Effector memory CD4-positive, alpha-beta T cell (primary cell): ENCODE data around the gene CLEC2D.
"Not testable (repeated sequence)": the region's sequence is repeated elsewhere in the genome, so short reads cannot be mapped to it uniquely, and the experiment has no call there.

Source experiments
- DNase-seq, 3 donors: peaks; one replicate each; pipeline ENCODE4 v3.0.0-alpha.2; 2020
- H3K27ac ChIP-seq: 2 replicates; pipeline ENCODE4 v1.7.0; 2013; ENCODE audit warnings: mild to moderate bottlenecking, low read length, moderate library complexity; ENCODE audit not compliant: insufficient read depth, poor library complexity, severe bottlenecking
- H3K27me3 ChIP-seq: replicated peaks from 2 replicates; pipeline ENCODE4 v1.7.0; 2013; ENCODE audit warnings: mild to moderate bottlenecking, low read length; ENCODE audit not compliant: insufficient read depth, control insufficient read depth, poor library complexity, severe bottlenecking
- H3K36me3 ChIP-seq: 2 replicates; pipeline ENCODE4 v1.7.0; 2013; ENCODE audit warnings: mild to moderate bottlenecking, low read length, moderate library complexity; ENCODE audit not compliant: control insufficient read depth, insufficient read depth
- H3K4me1 ChIP-seq: 2 replicates; pipeline ENCODE4 v1.7.0; 2013; ENCODE audit warnings: low read length, mild to moderate bottlenecking; ENCODE audit not compliant: control insufficient read depth, insufficient read depth, poor library complexity, severe bottlenecking
- H3K4me3 ChIP-seq: 2 replicates; pipeline ENCODE4 v1.7.0; 2013; ENCODE audit warnings: low read length, low read depth, mild to moderate bottlenecking; ENCODE audit not compliant: insufficient read depth, poor library complexity, severe bottlenecking
- H3K9me3 ChIP-seq: 2 replicates; pipeline ENCODE4 v1.7.0; 2013; ENCODE audit warnings: mild to moderate bottlenecking, low read length, moderate library complexity; ENCODE audit not compliant: control insufficient read depth

The CLEC2D gene

DNA sequence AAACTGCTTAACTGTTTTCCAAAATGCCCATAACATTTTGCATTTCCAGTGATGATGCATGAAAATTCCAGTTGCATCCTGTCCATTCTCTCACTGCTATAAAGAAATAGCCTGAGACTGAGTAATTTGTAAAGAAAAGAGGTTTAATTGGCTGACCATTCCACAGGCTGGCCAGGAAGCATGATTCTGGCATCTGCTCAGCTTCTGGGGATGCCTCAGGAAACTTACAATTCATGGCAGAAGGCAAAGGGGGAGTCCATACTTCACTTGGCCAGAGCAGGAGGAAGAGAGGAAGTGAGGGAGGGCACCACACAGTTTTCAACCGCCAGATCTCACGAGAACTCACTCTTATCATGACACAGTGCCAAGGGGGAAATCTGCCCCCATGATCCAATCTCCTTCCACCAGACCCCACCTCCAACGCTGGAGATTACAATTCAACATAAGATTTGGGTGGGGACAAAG lies 18.2 kb upstream of the CLEC2D start:
- no peaks in the 10 kb centered on the region for H3K9me3 ChIP-seq
- H3K36me3 ChIP-seq: peaks cover 18% of the 10 kb centered on the region
- peak overlapping the region; percentile 1 for H3K4me3 ChIP-seq
- DNase-seq: no peak
- H3K27me3 ChIP-seq: no peaks in the 10 kb centered on the region
- H3K4me1 ChIP-seq: peaks cover 30% of the 10 kb centered on the region
- peak overlapping the region; percentile 90 for H3K27ac ChIP-seq

DNA sequence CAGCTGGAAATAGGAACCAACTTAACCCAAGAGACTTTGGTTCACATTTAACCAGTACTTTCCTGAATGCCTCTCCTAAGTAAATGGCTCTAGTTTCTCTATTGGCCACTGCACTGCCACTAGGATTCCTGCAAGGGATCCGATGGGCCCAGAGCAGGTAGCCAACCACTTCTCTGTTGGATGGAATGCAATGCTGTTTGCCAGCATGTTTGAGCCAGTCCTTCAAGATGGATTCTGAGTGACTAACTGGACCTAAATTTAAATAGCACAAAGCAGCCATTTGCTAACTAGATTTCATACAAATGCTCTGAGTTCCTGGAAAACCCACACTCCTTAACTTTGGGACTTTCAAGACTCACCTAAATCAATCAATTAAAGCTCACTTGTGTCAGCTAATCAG lies 9.5 kb upstream of the CLEC2D start:
- Histone ChIP-seq H3K4me1 (peaks cover 60% of the 10 kb centered on the region), H3K27me3 (no peaks in the 10 kb centered on the region), H3K36me3 (peaks cover 67% of the 10 kb centered on the region), H3K9me3 (no peaks in the 10 kb centered on the region), H3K27ac (no peak overlapping the region), H3K4me3 (no peak overlapping the region)
- DNase-seq: no peak

DNA sequence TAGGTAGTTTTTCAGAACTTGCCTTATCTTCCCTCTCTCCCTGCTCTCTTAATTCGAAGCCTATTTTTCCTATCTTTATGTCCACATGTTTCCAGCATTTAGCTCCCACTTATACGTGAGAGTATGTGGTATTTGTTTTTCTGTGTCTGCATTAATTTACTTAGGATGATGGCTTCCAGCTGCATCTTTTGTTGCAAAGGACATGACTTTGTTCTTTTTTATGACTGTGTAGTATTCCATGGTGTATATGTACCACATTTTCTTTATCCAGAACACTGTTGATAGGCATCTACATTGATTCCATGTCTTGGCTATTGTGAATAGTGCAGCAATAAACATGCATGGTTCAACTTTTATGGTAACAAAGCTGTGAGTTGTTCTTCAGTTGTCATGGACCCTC lies 7.8 kb upstream of the CLEC2D start:
- H3K4me3 ChIP-seq: no peak overlapping the region
- no peak for DNase-seq
- peak overlapping the region; percentile 18 for H3K27ac ChIP-seq
- peaks cover 55% of the 10 kb centered on the region for H3K36me3 ChIP-seq
- H3K4me1 ChIP-seq: peaks cover 48% of the 10 kb centered on the region
- H3K27me3 ChIP-seq: no peaks in the 10 kb centered on the region
- H3K9me3 ChIP-seq: no peaks in the 10 kb centered on the region

DNA sequence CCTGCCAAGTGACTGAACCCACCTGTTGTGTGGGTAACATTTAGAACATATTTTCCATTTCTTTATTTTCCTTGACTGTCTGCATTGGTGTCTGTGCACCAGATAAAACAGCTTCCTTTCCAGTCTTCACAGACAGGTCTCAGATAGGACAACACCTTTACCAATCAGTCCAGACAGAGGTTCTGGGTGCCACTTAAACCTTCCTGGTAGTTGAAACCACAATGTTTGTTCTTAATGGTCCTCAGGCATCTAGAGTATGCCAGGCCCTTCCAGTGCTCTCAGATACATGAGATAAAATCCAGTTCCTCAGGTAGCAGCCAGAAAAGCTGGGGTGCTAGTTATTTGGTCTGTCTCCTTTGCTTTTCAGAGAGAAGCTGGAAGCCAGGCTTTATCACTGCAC lies 7.0 kb upstream of the CLEC2D start:
- peak overlapping the region; percentile 18 for H3K27ac ChIP-seq
- H3K9me3 ChIP-seq: no peaks in the 10 kb centered on the region
- H3K36me3 ChIP-seq: peaks cover 49% of the 10 kb centered on the region
- peaks cover 45% of the 10 kb centered on the region for H3K4me1 ChIP-seq
- H3K4me3 ChIP-seq: no peak overlapping the region
- no peak for DNase-seq
- no peaks in the 10 kb centered on the region for H3K27me3 ChIP-seq

DNA sequence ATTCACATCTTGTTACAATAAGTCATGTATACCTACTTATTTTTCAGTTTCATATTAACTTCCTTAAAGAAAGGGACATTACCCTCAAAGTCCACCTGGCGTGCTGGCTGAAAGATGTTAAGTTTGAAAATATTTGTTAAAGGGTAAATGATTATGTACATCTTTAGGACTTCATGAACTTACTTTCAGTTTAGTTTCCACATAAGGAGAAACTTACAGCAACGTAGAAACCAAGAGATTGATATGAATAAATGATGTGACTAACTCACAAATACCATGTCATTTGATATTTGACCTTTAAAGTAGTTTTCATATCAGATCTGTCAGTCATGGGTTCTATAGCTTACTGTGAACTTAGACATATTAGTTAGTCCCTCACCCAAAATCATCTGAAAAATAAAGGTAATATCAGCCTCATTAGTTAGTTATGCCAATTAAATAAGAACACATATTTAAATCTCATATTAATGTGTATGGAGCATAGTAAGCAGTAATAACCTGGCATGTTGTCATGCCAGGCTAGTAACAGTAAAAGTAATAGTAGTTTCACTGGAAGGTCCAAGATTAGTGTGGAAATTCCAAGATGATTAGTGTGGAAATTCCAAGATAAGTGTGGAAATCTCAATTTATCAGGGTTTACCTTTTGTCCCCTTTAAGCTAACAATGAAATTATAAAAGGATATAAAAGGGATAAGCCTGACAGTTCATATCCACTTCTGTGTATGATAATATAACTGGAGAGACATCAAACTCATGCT lies 1.9 kb upstream of the CLEC2D start:
- no peak for DNase-seq
- H3K27ac ChIP-seq: peak overlapping the region; percentile 80
- H3K36me3 ChIP-seq: peaks cover 14% of the 10 kb centered on the region
- peak overlapping the region; percentile 9 for H3K4me3 ChIP-seq
- peaks cover 35% of the 10 kb centered on the region for H3K4me1 ChIP-seq
- H3K9me3 ChIP-seq: no peaks in the 10 kb centered on the region
- H3K27me3 ChIP-seq: no peaks in the 10 kb centered on the region

DNA sequence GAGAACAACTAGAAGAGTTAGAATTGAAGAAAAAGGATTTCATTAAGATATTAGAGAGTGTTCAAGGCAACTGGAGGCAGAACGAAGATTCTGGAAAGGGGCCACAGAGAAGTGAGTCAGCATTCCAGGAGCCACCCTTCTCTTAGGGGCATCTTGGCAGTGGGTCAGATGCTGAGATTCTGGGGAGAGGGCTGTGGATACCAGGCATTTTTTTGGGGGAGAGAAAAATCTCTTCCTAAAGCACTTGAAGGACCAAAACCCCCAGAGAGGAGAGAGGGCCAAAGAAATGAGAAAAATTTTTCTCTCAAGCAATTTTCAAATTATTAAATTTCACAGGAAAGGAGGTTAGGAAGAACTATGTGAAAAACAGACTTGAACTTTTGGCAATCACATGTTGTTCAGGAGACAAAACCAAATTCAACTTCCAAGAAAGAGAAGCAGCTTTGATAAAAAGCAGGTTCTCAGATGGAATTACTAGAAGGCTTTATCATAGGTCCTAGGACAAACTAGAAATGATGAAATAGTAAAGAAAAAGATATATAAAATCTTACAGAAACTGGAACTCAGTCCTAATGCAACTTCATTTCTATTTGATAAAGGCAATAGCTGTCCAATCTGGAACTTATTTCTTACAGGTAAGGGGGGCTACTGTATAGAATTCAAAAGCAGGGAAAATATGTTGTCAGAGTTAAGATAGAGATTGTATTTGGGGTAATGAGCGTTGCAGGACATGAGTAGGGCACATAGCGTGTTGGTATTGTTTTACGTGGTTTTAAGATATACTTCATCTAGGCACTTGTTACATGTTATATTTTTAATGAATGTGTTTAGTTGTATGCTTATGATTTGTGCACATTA lies 1.1 kb upstream of the CLEC2D start:
- H3K4me1 ChIP-seq: peaks cover 31% of the 10 kb centered on the region
- H3K36me3 ChIP-seq: peaks cover 13% of the 10 kb centered on the region
- H3K27ac ChIP-seq: peak overlapping the region; percentile 80
- H3K27me3 ChIP-seq: no peaks in the 10 kb centered on the region
- H3K4me3 ChIP-seq: peak overlapping the region; percentile 41
- H3K9me3 ChIP-seq: no peaks in the 10 kb centered on the region
- DNase-seq: no peak

DNA sequence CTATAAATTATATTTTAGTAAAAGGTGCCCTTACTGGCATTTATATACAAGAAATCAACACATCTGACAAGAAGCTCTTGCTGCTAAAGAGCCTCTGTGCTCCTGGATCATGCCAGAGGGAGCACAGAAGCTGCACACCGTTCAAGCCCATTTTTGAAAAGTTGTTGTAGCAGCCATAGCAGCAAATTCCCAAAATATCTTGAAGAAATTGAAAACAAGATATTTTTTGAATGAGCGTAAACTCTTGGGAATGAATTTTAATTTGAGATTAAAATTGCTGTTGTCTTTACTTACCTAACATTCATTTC lies 540 bp upstream of the CLEC2D start:
- peaks cover 9% of the 10 kb centered on the region for H3K36me3 ChIP-seq
- peak overlapping the region; percentile 41 for H3K4me3 ChIP-seq
- no peaks in the 10 kb centered on the region for H3K9me3 ChIP-seq
- no peak for DNase-seq
- peak overlapping the region; percentile 80 for H3K27ac ChIP-seq
- peaks cover 31% of the 10 kb centered on the region for H3K4me1 ChIP-seq
- no peaks in the 10 kb centered on the region for H3K27me3 ChIP-seq

DNA sequence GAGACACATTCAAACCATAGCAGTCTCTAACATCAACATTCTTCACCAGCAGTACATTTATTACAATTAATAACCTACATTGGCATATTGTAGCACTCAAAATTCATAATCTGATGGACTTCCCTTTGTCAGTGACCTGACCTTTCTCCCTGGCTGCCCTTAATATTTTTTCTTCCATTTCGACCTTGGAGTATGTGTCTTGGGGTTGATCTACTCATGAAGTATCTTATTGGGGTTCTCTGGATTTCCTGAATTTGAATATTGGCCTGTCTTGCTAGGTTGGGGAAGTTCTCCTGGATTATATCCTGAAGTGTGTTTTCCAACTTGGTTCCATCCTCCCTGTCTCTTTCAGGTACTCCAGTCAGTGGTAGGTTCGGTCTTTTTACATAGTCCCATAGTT lies 2.8 kb downstream of the CLEC2D start:
- peak overlapping the region; percentile 60 for H3K4me3 ChIP-seq
- not testable (repeated sequence) for H3K27me3 ChIP-seq, DNase-seq, H3K9me3 ChIP-seq, H3K36me3 ChIP-seq
- H3K4me1 ChIP-seq: peaks cover 30% of the 10 kb centered on the region
- H3K27ac ChIP-seq: peak overlapping the region; percentile 80

DNA sequence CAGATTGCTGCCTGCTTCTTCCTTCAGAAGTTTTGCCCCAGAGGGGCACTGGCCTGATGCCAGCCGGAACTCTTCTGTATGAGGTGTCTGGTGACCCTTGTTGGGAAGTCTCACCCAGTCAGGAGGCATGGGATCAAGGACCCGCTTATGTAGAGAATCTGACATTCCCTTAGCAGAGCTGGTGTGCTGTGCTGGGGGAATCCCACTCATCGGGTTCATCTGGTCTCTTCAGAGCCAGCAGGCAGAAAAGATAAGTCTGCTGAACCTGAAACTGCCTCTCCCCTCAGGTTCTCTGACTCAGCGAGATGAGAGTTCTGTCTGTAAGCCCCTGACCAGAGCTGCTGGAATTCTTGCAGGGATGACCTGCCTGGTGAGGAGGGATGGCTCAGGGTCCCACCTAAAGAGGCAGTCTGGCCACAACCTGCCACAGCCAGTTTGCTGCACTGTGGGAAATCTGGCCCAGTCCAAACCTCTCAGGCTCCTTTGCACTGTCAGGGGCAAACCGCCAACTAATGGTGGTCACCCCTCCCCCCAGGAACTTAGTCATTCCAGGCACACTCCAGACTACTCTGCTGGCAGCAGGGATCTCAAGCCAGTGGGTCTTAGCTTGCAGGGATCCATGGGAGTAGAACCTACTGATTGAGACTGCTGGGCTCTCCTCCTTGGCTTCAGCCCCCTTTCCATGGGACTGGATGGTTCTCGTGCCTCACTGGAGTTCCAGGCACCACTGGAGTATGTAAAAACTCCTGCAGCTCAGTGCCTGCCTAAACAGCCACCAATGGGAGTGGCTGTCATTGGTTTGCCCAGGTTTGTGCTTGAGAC lies 4.1 kb downstream of the CLEC2D start:
- Histone ChIP-seq H3K27me3 (no peaks in the 10 kb centered on the region), H3K9me3 (no peaks in the 10 kb centered on the region), H3K27ac (peak overlapping the region; percentile 80), H3K36me3 (peaks cover 7% of the 10 kb centered on the region), H3K4me1 (peaks cover 29% of the 10 kb centered on the region), H3K4me3 (peak overlapping the region; percentile 60)
- peak; percentile 39 to 55 (median 50) for DNase-seq
